OCI-LY7 (cell line): Measurements from ENCODE around the gene CYP2F1. TPM values are rescaled to one million over a fixed set of nuclear protein-coding genes. Genes with fewer than 3 reads are reported as not detected.

Experiments
- BruUV-seq: library from RNA; stranded (reverse); fragments of 400-500 nt; replicated peaks from 2 replicates; lab custom pipeline; 2021; lab: Mats Ljungman, UMichigan
- CTCF ChIA-PET: fragments of 300-600 bp; sonication (Branson Sonifier 250); formaldehyde crosslinking; loops from one replicate; lab custom pipeline; 2022; ENCODE audit warnings: antibody characterized with exemption; ENCODE audit not compliant: unreplicated experiment; lab: Charles Lee
- POLR2A ChIA-PET: fragments of 300-600 bp; sonication (Branson Sonifier 250); formaldehyde crosslinking; loops from one replicate; lab custom pipeline; 2022; ENCODE audit warnings: antibody characterized with exemption; lab: Charles Lee
- DNase-seq: peaks from one replicate; pipeline ENCODE4 v3.0.0-alpha.2; 2015; ENCODE audit warnings: low spot score
- H2AFZ ChIP-seq: fragments of 200-600 bp; sonication (generic), shearing (Covaris generic); 2 replicates; pipeline ENCODE4 v1.6.1; 2014; ENCODE audit warnings: mild to moderate bottlenecking, antibody characterized with exemption, low read length, moderate library complexity
- H3K27ac ChIP-seq: fragments of 200-600 bp; sonication (generic); 2 replicates; pipeline ENCODE4 v1.5.1; 2014; ENCODE audit warnings: mixed run types, low read depth, mild to moderate bottlenecking, moderate library complexity, low read length, inconsistent platforms; ENCODE audit not compliant: poor library complexity, severe bottlenecking
- H3K36me3 ChIP-seq: fragments of 200-600 bp; sonication (generic); 2 replicates; pipeline ENCODE4 v1.6.1; 2014; ENCODE audit warnings: mild to moderate bottlenecking, antibody characterized with exemption, low read length, moderate library complexity, mixed read lengths; ENCODE audit not compliant: insufficient read depth
- H3K4me1 ChIP-seq: fragments of 200-600 bp; sonication (generic); 2 replicates; pipeline ENCODE4 v1.5.1; 2014; ENCODE audit warnings: mild to moderate bottlenecking, low read length; ENCODE audit not compliant: insufficient read depth, poor library complexity, severe bottlenecking
- H3K4me2 ChIP-seq: fragments of 200-600 bp; sonication (generic); 2 replicates; pipeline ENCODE4 v1.6.1; 2014; ENCODE audit warnings: mild to moderate bottlenecking, low read length
- H3K4me3 ChIP-seq: fragments of 200-600 bp; sonication (generic); 2 replicates; pipeline ENCODE4 v1.5.1; 2014; ENCODE audit warnings: mild to moderate bottlenecking, low read depth, low read length; ENCODE audit not compliant: poor library complexity, severe bottlenecking
- H3K79me2 ChIP-seq: fragments of 200-600 bp; sonication (generic); 2 replicates; pipeline ENCODE4 v1.6.1; 2016; ENCODE audit warnings: low read depth, mild to moderate bottlenecking, low read length, moderate library complexity, mixed read lengths; ENCODE audit not compliant: insufficient read depth
- H3K9me2 ChIP-seq: fragments of 200-600 bp; sonication (generic); 2 replicates; pipeline ENCODE4 v1.6.1; 2016; ENCODE audit warnings: mild to moderate bottlenecking, low read length, mixed read lengths; ENCODE audit not compliant: insufficient read depth
- H3K9me3 ChIP-seq: fragments of 200-600 bp; sonication (generic); 2 replicates; pipeline ENCODE4 v1.6.1; 2014; ENCODE audit warnings: mild to moderate bottlenecking, mixed run types, low read length, mixed read lengths
- H4K20me1 ChIP-seq: fragments of 200-600 bp; sonication (generic); 2 replicates; pipeline ENCODE4 v1.6.1; 2014; ENCODE audit warnings: mild to moderate bottlenecking, antibody characterized with exemption, low read length, moderate library complexity, mixed read lengths; ENCODE audit not compliant: insufficient read depth
- CTCF ChIP-seq: fragments of 200-600 bp; sonication (generic); conservative IDR thresholded peaks from 2 replicates; pipeline ENCODE4 v1.5.1; 2014; ENCODE audit warnings: mild to moderate bottlenecking, antibody characterized with exemption, low read length, moderate library complexity, mixed read lengths
- EZH2phosphoT487 ChIP-seq: fragments of 200-600 bp; sonication (generic); IDR thresholded peaks from 2 replicates; pipeline ENCODE4 v1.6.1; 2018; ENCODE audit warnings: low read depth, borderline replicate concordance, mild to moderate bottlenecking, mixed run types, antibody characterized with exemption, low read length, moderate library complexity, mixed read lengths
- intact Hi-C: fragments of 100-400 bp; cut with micrococcal nuclease; formaldehyde crosslinking; loops from one replicate; pipeline ENCODE4 v1.10.0; 2022; ENCODE audit not compliant: unreplicated experiment
- total RNA-seq, 2 experiments: library from RNA; depleted of rRNA in 1 of 2; stranded (reverse); fragments of >200 nt in 1 of 2; shearing (Covaris generic) in 1 of 2; gene quantifications; 2 replicates each; pipeline ENCODE4 v1.2.3, GENCODE V29; 2014 to 2022

Gene CYP2F1
- total RNA-seq, 2 experiments from 2014 or later: not detected

- ChIA-PET CTCF (interaction anchor here (0.6 kb wide), 1 partner anchor 10 kb away, joined by 3 read pairs; no protein-coding TSS in a partner anchor), POLR2A (no interaction called here)
- intact Hi-C loops: no loop called here
- no peak for DNase-seq
- Histone ChIP-seq H3K4me1 (no peaks in the 10 kb centered on the region), H3K27ac (no peak overlapping the region), H2AFZ (no peak overlapping the region), H3K36me3 (no peaks in the 10 kb centered on the region), H3K79me2 (no peaks in the 10 kb centered on the region), H3K9me3 (no peaks in the 10 kb centered on the region), H4K20me1 (no peaks in the 10 kb centered on the region), H3K4me3 (no peak overlapping the region), H3K4me2 (no peak overlapping the region), H3K9me2 (no peaks in the 10 kb centered on the region)
- no TSS peak for BruUV-seq
- TF ChIP-seq EZH2phosphoT487: no peak
- no peak for TF ChIP-seq CTCF
Measured at GRCh38 chr19:41154060-41154459, 39.8 kb downstream of the CYP2F1 start.

GRCh38 chr19:41156207-41156606, 42.0 kb downstream of the CYP2F1 start:
- BruUV-seq: no TSS peak
- no peak for DNase-seq
- H3K4me3 ChIP-seq: no peak overlapping the region

More at GRCh38 chr19:41156207-41156606, 42.0 kb downstream of the CYP2F1 start:
- TF ChIP-seq EZH2phosphoT487 (no peak), CTCF (no peak)
- Histone ChIP-seq H3K4me2 (no peak overlapping the region), H4K20me1 (no peaks in the 10 kb centered on the region), H3K79me2 (no peaks in the 10 kb centered on the region), H2AFZ (no peak overlapping the region), H3K4me1 (no peaks in the 10 kb centered on the region), H3K36me3 (no peaks in the 10 kb centered on the region), H3K9me3 (no peaks in the 10 kb centered on the region), H3K27ac (no peak overlapping the region), H3K9me2 (no peaks in the 10 kb centered on the region)
- POLR2A ChIA-PET: no interaction called here
- CTCF ChIA-PET: no interaction called here
- intact Hi-C loops: no loop called here
